ENCODE measurements around the gene SERPINB6.
"Not testable (repeated sequence)": the region's sequence is repeated elsewhere in the genome, so short reads cannot be mapped to it uniquely, and the experiment has no call there.

- not testable (repeated sequence) for TF ChIP-seq EZH2phosphoT487 (IDR thresholded peaks at IDR 0.05; ENCODE audit: insufficient read depth, low read depth); EZH2 (IDR thresholded peaks at IDR 0.05; ENCODE audit: insufficient read depth, poor library complexity, severe bottlenecking)
These were observed 62.2 kb downstream of the SERPINB6 start for GRCh38 chr6:2909051-2909606.

Data from GM23248 (cell line).